Gastroesophageal sphincter (tissue), 4 donors: ENCODE results near the gene PRRG2. TPM values are rescaled to one million over a fixed set of nuclear protein-coding genes. Genes with fewer than 3 reads are reported as not detected.

Experiments
- ATAC-seq: fragments of 150-250 bp; one replicate; pipeline ENCODE4 v1.9.1; 2016; ENCODE audit warnings: mild to moderate bottlenecking, moderate library complexity
- H3K27ac ChIP-seq, 4 donors: fragments of 200-600 bp; sonication (generic) in 3 of 4; 1 replicate in 3 of 4; 2 replicates in 1 of 4; pipeline ENCODE4 v1.5.1; 2016 to 2019
- H3K27me3 ChIP-seq: fragments of 200-600 bp; sonication (generic); one replicate; pipeline ENCODE4 v1.5.1; 2019
- H3K36me3 ChIP-seq, 2 donors: fragments of 200-600 bp; sonication (generic); one replicate each; pipeline ENCODE4 v1.5.1; 2019; ENCODE audit warnings: control low read depth in 1 of 2
- H3K4me1 ChIP-seq, 3 donors: fragments of 200-600 bp; sonication (generic); 1 replicate in 2 of 3; 2 replicates in 1 of 3; pipeline ENCODE4 v1.5.1; 2016 to 2019; ENCODE audit warnings: control low read depth in 2 of 3
- H3K4me3 ChIP-seq, 2 donors: fragments of 200-600 bp; sonication (generic); one replicate each; pipeline ENCODE4 v1.5.1; 2019; ENCODE audit warnings: mild to moderate bottlenecking in 1 of 2, moderate library complexity in 1 of 2
- H3K9me3 ChIP-seq, 3 donors: fragments of 200-600 bp; sonication (generic); one replicate each; pipeline ENCODE4 v1.5.1; 2017 to 2019; ENCODE audit warnings: control low read depth in 2 of 3
- EP300 ChIP-seq: sonication (generic); formaldehyde crosslinking; IDR thresholded peaks from one replicate; pipeline ENCODE4 v1.6.1; 2017; ENCODE audit warnings: antibody characterized with exemption, mild to moderate bottlenecking
- POLR2A ChIP-seq, 2 donors: fragments of 450-650 bp; IDR thresholded peaks; one replicate each; pipeline ENCODE4 v1.6.1; 2017; ENCODE audit warnings: antibody characterized with exemption in 2 of 2, mild to moderate bottlenecking in 2 of 2, moderate library complexity in 1 of 2
- POLR2AphosphoS5 ChIP-seq: sonication (generic); formaldehyde crosslinking; IDR thresholded peaks from one replicate; pipeline ENCODE4 v1.6.1; 2017; ENCODE audit warnings: antibody characterized with exemption
- WGBS, 2 donors: methylation state at CpG; one replicate each; pipeline ENCODE4 v1.1.5; 2018; ENCODE audit warnings: low coverage in 1 of 2; 5-methylcytosine and 5-hydroxymethylcytosine counted together
- total RNA-seq, 4 donors: library from RNA; depleted of rRNA; stranded (reverse); fragments of >200 nt; gene quantifications; one replicate each; pipeline ENCODE4 v1.1.0, GENCODE V29; 2016
- TF ChIP-seq, protein P1 (sequence below), 4 experiments: fragments of 200-600 bp in 2 of 4; fragments of 450-650 bp in 2 of 4; sonication (generic) in 1 of 4; IDR thresholded peaks; one replicate each; pipeline ENCODE4 v1.5.1; 2017 to 2019; ENCODE audit warnings: antibody characterized with exemption in 4 of 4, mild to moderate bottlenecking in 2 of 4, moderate library complexity in 2 of 4

The PRRG2 gene
- total RNA-seq, 4 donors from 2014 or later, result 1.0 to 1.1 TPM; not detected in 2

DNA sequence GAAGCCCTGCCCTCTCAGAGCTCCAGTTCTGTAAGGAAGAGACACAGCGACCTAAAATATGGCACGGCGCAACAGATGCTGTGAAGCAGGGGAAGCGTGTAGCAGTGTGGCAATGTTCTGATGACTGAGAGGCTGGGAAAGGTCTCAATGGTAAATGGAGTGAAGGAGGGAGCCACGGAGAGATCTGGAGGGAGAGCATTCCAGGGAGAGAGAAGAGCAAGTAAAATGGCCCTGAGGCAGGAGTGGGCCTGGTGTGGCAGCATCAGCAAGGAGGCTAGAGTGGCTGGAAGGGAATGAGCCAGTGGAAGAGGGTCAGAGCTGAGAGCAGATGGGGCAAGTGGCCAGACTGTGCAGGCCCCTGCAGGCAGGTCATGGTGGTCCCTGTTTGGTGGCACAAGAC lies 37.0 kb upstream of the PRRG2 start:
- Histone ChIP-seq H3K27me3 (no peaks in the 10 kb centered on the region), H3K9me3 (no peaks in the 10 kb centered on the region), H3K27ac (no peak overlapping the region), H3K36me3 (peaks cover 0 to 10% of the 10 kb centered on the region in 2 donors), H3K4me1 (peaks cover 0 to 11% (median 3%) of the 10 kb centered on the region in 3 donors), H3K4me3 (no peak overlapping the region)
- TF ChIP-seq EP300 (no peak), POLR2AphosphoS5 (no peak), POLR2A (IDR thresholded peaks at IDR 0.05) (no peak)
- TF ChIP-seq, protein P1, sequence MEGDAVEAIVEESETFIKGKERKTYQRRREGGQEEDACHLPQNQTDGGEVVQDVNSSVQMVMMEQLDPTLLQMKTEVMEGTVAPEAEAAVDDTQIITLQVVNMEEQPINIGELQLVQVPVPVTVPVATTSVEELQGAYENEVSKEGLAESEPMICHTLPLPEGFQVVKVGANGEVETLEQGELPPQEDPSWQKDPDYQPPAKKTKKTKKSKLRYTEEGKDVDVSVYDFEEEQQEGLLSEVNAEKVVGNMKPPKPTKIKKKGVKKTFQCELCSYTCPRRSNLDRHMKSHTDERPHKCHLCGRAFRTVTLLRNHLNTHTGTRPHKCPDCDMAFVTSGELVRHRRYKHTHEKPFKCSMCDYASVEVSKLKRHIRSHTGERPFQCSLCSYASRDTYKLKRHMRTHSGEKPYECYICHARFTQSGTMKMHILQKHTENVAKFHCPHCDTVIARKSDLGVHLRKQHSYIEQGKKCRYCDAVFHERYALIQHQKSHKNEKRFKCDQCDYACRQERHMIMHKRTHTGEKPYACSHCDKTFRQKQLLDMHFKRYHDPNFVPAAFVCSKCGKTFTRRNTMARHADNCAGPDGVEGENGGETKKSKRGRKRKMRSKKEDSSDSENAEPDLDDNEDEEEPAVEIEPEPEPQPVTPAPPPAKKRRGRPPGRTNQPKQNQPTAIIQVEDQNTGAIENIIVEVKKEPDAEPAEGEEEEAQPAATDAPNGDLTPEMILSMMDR (IDR thresholded peaks at IDR 0.05), result no peak
- 78 to 82% methylated on average over 2 to 5 of the region's 5 CpGs for WGBS, 2 donors
- ATAC-seq, result no peak

DNA sequence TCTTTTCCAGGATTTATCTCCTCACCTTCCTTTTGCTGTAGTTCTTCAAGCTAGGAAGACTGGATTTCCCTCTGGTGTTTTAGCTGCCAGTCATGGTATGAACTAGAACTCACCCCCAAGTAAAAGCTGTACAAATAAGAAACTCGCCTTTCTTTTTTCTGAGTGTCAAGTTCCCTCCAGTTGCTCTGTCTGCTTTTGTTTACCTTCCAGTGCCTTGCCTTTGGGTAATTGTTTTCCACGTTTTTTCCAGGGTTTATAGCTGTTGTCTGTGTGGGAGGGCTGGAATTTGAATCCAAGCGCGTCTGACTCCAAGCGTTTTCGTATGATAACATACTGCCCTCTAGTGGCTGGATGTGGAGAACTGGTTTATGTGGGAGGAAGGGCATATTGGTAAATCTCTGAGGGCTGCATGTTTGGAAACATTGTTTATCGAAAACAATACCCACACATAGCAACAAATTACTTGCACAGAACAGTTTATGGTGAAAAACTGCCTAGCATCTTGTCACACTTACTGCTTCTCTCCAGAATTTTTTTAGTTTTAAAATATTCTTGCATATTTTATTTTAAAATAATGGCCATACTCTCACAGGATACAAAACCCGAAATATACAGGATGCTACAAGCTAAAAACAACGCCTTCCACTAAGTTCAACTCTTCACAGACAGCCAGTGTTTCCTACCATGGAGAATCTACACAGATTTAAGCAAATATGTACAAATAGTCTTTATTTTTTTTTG lies 34.1 kb upstream of the PRRG2 start:
- 4 to 10% methylated on average over 9 of the region's 9 CpGs for WGBS, 2 donors
- TF ChIP-seq POLR2AphosphoS5, result peak; percentile 31
- TF ChIP-seq, protein P1 (IDR thresholded peaks at IDR 0.05), result peak in 3 of 4 experiments; percentile 86 to 94 (median 90)
- TF ChIP-seq POLR2A (IDR thresholded peaks at IDR 0.05), result no peak
- no peaks in the 10 kb centered on the region for H3K27me3 ChIP-seq
- no peak overlapping the region for H3K27ac ChIP-seq
- peak; percentile 84 for ATAC-seq
- no peak overlapping the region for H3K4me3 ChIP-seq
- H3K4me1 ChIP-seq, result peaks cover 0 to 11% (median 3%) of the 10 kb centered on the region in 3 donors
- H3K9me3 ChIP-seq, result no peaks in the 10 kb centered on the region
- peaks cover 0 to 4% of the 10 kb centered on the region in 2 donors for H3K36me3 ChIP-seq

DNA sequence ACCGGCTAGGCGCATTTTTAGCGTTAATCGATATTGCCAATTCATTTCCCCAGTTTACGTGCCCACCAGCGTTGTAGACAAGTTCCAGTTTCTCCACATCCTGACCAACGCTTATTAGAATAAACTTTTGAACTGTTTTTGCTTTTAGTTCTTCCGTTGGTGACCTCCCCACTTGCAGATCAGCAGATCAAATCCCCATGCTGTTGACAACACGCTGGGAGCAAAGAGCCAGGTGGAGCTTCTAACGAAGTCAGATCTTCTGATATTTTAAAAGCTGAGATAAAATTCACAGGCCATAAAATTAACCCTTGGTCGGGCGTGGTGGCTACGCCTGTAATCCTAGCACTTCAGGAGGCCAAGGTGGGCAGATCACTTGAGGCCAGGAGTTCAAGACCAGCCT lies 32.1 kb upstream of the PRRG2 start:
- 67 to 75% methylated on average over 4 to 11 of the region's 13 CpGs for WGBS, 2 donors
- no peak overlapping the region for H3K27ac ChIP-seq
- H3K36me3 ChIP-seq, result peaks cover 0 to 9% of the 10 kb centered on the region in 2 donors
- H3K4me3 ChIP-seq, result no peak overlapping the region
- H3K27me3 ChIP-seq, result no peaks in the 10 kb centered on the region
- no peak for TF ChIP-seq EP300
- TF ChIP-seq POLR2AphosphoS5, result no peak
- TF ChIP-seq, protein P1 (IDR thresholded peaks at IDR 0.05), result no peak
- TF ChIP-seq POLR2A (IDR thresholded peaks at IDR 0.05), result no peak
- no peak for ATAC-seq
- peaks cover 0 to 11% (median 3%) of the 10 kb centered on the region in 3 donors for H3K4me1 ChIP-seq
- H3K9me3 ChIP-seq, result no peaks in the 10 kb centered on the region

DNA sequence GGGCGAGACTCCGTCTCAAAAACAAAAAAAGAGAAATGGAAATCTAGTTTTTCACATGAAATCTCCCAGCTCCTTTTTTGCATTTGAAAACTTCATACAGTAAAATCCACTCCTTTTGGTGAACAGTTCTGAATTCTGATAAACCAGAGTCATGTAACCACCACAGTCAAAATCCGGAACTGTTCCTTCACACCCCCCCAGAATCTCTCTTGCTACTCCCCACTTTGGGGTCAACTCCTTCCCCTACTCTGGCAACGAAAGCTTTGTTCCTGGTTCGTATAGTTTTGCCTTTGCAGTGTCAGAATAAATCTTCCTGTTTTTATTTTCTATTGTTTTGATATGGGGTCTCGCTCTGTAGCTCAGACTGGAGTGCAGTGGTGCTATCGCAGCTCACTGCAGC lies 29.6 kb upstream of the PRRG2 start:
- peaks cover 0 to 32% of the 10 kb centered on the region in 2 donors for H3K36me3 ChIP-seq
- no peak for ATAC-seq
- TF ChIP-seq EP300, result no peak
- TF ChIP-seq POLR2A (IDR thresholded peaks at IDR 0.05), result no peak
- TF ChIP-seq, protein P1 (IDR thresholded peaks at IDR 0.05), result no peak
- TF ChIP-seq POLR2AphosphoS5, result no peak
- no peak overlapping the region for H3K27ac ChIP-seq
- peaks cover 0 to 20% (median 3%) of the 10 kb centered on the region in 3 donors for H3K4me1 ChIP-seq
- no peaks in the 10 kb centered on the region for H3K9me3 ChIP-seq
- no peak overlapping the region for H3K4me3 ChIP-seq
- WGBS, 2 donors, result 83 to 90% methylated on average over 4 to 7 of the region's 7 CpGs
- H3K27me3 ChIP-seq, result no peaks in the 10 kb centered on the region

DNA sequence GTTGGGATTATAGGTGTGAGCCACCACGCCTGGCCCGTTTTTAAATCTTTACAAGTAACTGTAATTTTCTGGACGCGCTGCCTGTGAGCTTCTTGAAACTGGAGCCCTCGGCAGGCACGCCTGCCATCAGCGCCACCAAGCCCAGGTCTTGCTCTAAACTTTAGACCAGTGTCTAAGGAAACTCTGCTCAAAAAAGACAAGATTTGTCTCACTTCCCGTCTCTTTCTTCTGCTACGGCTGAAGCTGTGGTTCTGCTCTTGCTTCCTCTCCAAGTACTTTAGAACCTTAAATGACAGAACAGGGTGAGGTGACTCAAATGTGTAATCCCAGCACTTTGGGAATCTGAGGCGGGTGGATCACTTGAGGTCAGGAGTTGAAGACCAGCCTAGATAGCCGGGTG lies 28.4 kb upstream of the PRRG2 start:
- Histone ChIP-seq H3K27ac (no peak overlapping the region), H3K4me1 (peaks cover 0 to 15% (median 0%) of the 10 kb centered on the region in 3 donors), H3K9me3 (no peaks in the 10 kb centered on the region), H3K36me3 (peaks cover 0 to 45% of the 10 kb centered on the region in 2 donors), H3K4me3 (no peak overlapping the region), H3K27me3 (no peaks in the 10 kb centered on the region)
- TF ChIP-seq POLR2AphosphoS5, result no peak
- no peak for TF ChIP-seq POLR2A (IDR thresholded peaks at IDR 0.05)
- TF ChIP-seq EP300, result no peak
- TF ChIP-seq, protein P1 (IDR thresholded peaks at IDR 0.05), result no peak
- 85 to 93% methylated on average over 3 to 11 of the region's 11 CpGs for WGBS, 2 donors
- no peak for ATAC-seq
